ENCODE data around the gene GNA12.

Gene GNA12

GRCh38 chr7:2844153-2845033 lies at the start of gene GNA12:
Gene GNA12 (minus strand): TSS chr7:2844308. CDS start chr7:2844161, 147 bp downstream.
- in situ Hi-C loops (cut with HindIII; ENCODE audit: low sequenced_read_pairs) = no loop called here

- in situ Hi-C loops (cut with HindIII; ENCODE audit: low sequenced_read_pairs) = no loop called here
Measured at GRCh38 chr7:2893411-2893861, 49.3 kb upstream of the GNA12 start.

- in situ Hi-C loops (cut with HindIII; ENCODE audit: low sequenced_read_pairs) = no loop called here
Measured at GRCh38 chr7:2892549-2892948, 48.4 kb upstream of the GNA12 start.

- in situ Hi-C loops (cut with HindIII; ENCODE audit: low sequenced_read_pairs) = no loop called here
Measured at GRCh38 chr7:2887816-2888215, 43.7 kb upstream of the GNA12 start.

- in situ Hi-C loops (cut with HindIII; ENCODE audit: low sequenced_read_pairs) = no loop called here
Measured at GRCh38 chr7:2886900-2887299, 42.8 kb upstream of the GNA12 start.

- in situ Hi-C loops (cut with HindIII; ENCODE audit: low sequenced_read_pairs) = no loop called here
Measured at GRCh38 chr7:2886391-2886790, 42.3 kb upstream of the GNA12 start.

- in situ Hi-C loops (cut with HindIII; ENCODE audit: low sequenced_read_pairs) = no loop called here
Measured at GRCh38 chr7:2884161-2884560, 40.1 kb upstream of the GNA12 start.

GRCh38 chr7:2883101-2883500 lies 39.0 kb upstream of the GNA12 start:
- in situ Hi-C loops (cut with HindIII; ENCODE audit: low sequenced_read_pairs) = no loop called here

- in situ Hi-C loops (cut with HindIII; ENCODE audit: low sequenced_read_pairs) = no loop called here
Measured at GRCh38 chr7:2882111-2882510, 38.0 kb upstream of the GNA12 start.

- in situ Hi-C loops (cut with HindIII; ENCODE audit: low sequenced_read_pairs) = no loop called here
Measured at GRCh38 chr7:2880874-2881533, 36.9 kb upstream of the GNA12 start.

GRCh38 chr7:2880051-2880450 lies 35.9 kb upstream of the GNA12 start:
- in situ Hi-C loops (cut with HindIII; ENCODE audit: low sequenced_read_pairs) = no loop called here

- in situ Hi-C loops (cut with HindIII; ENCODE audit: low sequenced_read_pairs) = no loop called here
Measured at GRCh38 chr7:2879354-2879753, 35.2 kb upstream of the GNA12 start.

GRCh38 chr7:2878306-2878705 lies 34.2 kb upstream of the GNA12 start:
- in situ Hi-C loops (cut with HindIII; ENCODE audit: low sequenced_read_pairs) = no loop called here

- in situ Hi-C loops (cut with HindIII; ENCODE audit: low sequenced_read_pairs) = no loop called here
Measured at GRCh38 chr7:2876031-2876731, 32.1 kb upstream of the GNA12 start.

GRCh38 chr7:2873686-2874551 lies 29.8 kb upstream of the GNA12 start:
- in situ Hi-C loops (cut with HindIII; ENCODE audit: low sequenced_read_pairs) = no loop called here

- in situ Hi-C loops (cut with HindIII; ENCODE audit: low sequenced_read_pairs) = no loop called here
Measured at GRCh38 chr7:2873146-2873545, 29.0 kb upstream of the GNA12 start.

- in situ Hi-C loops (cut with HindIII; ENCODE audit: low sequenced_read_pairs) = no loop called here
Measured at GRCh38 chr7:2872296-2872874, 28.3 kb upstream of the GNA12 start.

GRCh38 chr7:2870471-2870931 lies 26.4 kb upstream of the GNA12 start:
- in situ Hi-C loops (cut with HindIII; ENCODE audit: low sequenced_read_pairs) = no loop called here

GRCh38 chr7:2869981-2870380 lies 25.9 kb upstream of the GNA12 start:
- in situ Hi-C loops (cut with HindIII; ENCODE audit: low sequenced_read_pairs) = loop anchor here (5.0 to 10.0 kb wide), 3 partner anchors 65 to 155 kb away; no protein-coding TSS in a partner anchor

GRCh38 chr7:2866601-2867000 lies 22.5 kb upstream of the GNA12 start:
- in situ Hi-C loops (cut with HindIII; ENCODE audit: low sequenced_read_pairs) = loop anchor here (5.0 to 10.0 kb wide), 3 partner anchors 62 to 158 kb away; no protein-coding TSS in a partner anchor
